NCI-H748 treated with DMSO at 0.1 percent for 48 hours (cell line): ENCODE results near the gene GMDS.

Experiments
- DNase-seq: peaks from one replicate; lab custom pipeline; 2025; lab: John Stamatoyannopoulos, UW

GMDS gene

DNA sequence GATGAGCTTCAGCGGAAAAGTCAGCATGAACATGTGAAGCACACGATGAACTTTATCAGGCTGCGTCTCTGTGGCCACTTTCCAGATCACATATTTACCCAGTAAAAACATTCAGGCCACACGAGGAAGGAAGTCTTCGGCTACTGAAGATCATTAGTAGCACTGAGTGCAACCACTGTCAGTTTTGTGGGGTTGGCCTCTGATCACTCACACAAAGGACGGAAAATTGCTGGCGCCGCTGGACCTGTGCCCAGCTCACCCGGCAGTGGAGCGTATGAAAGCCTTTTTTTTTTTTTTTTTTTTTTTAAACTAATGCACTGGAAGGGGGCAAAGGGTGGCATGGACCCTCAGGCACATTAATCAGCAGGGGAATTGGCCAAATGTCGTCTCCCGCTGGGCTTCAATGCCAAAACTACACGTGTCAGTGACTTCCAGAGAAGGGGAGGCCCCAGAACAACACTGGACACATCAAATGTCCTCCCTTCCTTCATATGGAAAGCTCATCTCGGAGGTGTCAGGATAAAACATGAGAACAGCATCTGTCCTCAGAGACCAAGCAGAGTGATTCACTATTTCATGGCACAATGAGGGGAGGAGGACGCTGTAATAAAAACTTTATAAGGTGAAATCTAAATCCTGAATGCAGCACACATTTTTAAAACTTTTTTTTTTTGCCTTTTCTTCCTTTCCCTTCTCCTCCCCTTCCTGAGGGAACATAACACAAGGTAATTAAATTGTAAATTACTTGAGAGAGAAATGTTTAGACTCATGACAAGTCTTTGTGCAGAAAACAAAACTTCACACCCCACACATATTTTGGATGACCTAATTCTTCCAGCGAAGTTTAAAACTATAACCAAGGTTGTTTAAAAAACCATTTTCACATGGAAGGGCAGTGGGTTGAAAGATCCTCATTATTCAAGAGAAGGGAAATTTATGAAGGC lies 412.3 kb downstream of the GMDS start:
- peak; percentile 85 for DNase-seq

DNA sequence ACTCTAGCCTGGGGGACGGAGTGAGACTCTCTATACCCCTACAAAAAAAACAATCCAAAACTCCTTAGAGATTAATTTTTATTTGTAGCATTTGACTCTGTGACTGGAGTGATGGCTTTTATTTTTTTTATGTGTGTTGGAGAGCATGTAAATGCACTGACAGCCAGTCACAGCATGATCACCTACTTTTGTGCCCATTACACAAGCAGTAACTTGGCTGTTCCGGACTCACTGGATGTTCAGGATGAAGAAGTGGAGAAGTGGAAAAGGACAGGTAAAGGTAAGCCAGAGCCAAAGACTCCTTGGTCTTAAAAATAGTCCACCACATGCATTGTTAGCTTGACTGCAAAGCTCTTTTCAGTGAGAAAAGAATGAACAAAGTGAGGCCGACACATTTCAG lies 413.0 kb downstream of the GMDS start:
- no peak for DNase-seq

DNA sequence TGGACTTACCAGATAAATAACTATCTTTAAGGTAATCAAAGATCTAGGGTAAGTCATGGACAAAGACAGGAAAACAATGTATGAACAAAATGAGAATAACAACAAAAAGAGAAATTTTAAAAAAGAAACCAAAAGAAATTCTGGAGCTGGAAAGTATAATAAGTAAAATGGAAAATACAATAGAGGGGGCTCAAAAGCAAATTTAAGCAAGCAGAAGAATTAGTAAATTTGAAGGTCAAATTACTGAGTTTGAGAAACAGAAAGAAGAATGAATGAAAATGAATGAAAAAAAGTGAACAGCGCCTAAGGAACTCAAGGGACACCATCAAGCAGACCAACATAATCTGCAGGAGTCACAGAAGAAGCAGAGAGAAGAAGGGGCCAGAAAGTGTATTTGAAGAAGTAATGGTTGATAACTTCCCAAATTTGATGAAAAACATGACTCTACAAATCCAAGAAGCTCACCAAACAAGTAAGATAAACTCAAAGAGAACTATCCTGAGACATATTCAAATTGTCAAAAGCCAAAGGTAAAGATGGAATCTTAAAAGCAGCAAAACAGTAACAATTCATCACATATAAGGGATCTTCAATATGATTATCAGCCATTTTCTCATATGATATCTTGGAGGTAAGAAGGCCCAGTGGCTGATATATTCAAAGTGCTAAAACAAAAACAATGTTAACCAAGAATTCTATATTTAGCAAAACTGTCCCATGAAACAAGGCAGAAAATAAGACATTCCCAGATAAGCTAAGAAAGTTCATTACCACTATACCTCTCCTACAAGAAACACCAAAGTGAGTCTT lies 417.2 kb downstream of the GMDS start:
- no peak for DNase-seq

- no peak for DNase-seq
Measured at GRCh38 chr6:1825926-1826325, 419.5 kb downstream of the GMDS start.

- no peak for DNase-seq
Measured at GRCh38 chr6:1825277-1825676, 420.1 kb downstream of the GMDS start.

GRCh38 chr6:1821513-1822183 lies 423.8 kb downstream of the GMDS start:
- peak; percentile 79 for DNase-seq

GRCh38 chr6:1821164-1821512 lies 424.3 kb downstream of the GMDS start:
- DNase-seq: no peak

GRCh38 chr6:1820714-1821113 lies 424.7 kb downstream of the GMDS start:
- no peak for DNase-seq

- no peak for DNase-seq
Measured at GRCh38 chr6:1820165-1820564, 425.2 kb downstream of the GMDS start.

DNA sequence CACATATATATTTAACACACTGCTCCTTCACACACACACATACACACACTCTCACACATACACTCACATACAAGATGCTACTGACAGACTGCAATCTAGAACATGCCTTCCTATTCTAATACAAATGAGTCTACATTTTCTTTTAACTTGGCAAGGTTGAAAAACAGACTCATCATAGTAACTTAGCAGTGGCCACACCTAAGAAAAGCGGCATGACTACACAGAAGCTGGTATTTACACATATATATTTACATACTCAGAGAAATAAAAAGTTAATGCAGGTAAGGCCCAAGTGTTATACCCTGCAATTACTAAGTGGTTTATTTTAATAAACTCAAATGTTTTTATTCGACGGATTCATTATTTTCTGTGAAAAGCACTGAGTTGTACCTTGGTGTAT lies 426.4 kb downstream of the GMDS start:
- DNase-seq: no peak

DNA sequence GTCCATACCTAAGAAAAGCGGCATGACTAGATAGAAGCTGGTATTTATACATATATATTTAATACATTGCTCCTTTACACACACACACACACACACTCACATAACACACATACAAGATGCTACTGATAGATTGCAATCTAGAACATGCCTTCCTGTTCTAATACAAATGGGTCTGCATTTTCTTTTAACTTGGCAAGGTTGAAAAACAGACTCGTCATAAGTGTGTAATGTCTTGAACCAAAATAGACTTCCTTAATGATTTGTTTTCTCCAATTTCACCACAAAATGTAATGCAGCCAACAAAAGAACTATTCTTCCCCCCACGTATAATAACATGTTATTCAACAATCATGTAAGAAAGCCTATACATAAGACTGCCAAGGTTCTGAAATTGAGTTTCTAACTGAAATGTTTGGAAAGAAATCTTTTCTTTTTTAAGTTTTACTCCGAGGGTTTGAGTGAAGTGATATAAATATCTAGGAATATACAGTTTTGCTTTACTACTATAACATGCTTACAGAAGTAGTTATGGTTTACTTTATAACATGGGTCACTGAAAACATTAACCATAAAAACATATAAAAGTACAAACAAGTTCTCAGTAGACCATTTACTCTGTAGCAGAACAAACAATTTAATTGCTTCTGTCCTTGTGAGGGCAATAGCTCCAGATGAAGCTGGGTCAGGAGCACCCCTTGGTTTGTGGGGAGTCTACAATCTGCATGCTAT lies 428.2 kb downstream of the GMDS start:
- DNase-seq: no peak

DNA sequence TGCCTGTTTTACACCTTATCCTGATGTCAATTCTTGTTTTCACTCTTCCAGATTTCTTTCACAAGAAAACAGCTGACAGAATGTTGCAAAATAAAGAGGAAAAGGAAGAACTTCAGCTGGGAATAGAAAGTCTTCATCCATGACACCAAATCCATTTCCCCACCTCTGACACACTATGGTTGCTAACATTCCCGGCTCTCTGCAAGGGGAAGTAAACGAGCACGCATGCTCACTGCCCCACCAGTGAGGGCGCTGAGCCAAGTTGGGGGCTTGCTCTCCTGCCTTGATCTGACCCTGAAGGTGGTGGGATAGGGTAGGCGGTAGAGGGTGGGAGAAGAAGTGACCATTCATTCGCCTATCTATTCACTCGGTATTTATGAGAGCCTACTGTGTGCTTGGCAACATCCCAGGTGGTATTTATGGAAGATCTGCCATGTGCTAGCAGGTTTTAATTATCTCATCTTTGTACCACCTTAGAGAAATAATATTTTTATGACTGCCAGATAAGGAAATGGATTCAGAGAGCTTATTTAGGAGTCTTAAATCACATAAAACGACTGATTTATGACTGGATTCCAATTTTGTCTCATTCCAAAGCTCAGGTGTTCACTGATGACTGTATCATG lies 429.5 kb downstream of the GMDS start:
- DNase-seq: no peak

DNA sequence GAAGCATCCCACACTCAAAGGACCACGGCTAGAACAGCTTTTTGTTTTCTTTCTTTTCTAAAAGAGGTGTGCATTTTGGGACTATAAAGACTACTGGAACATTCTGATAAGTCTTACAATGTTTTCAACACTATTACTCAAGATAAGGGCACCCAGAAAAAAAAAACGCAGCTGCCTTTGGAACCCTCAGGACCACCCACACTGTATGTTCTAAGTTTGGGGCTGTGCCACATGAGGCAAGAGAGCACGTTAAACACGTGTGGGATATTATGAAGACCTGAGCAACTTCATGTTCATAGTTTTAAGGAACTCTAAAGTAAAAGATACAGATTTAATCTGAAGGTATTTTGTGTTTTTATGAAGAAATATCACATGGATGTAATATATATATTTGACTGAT lies 431.1 kb downstream of the GMDS start:
- no peak for DNase-seq

GRCh38 chr6:1812487-1812886 lies 432.9 kb downstream of the GMDS start:
- no peak for DNase-seq

GRCh38 chr6:1812034-1812433 lies 433.4 kb downstream of the GMDS start:
- no peak for DNase-seq

DNA sequence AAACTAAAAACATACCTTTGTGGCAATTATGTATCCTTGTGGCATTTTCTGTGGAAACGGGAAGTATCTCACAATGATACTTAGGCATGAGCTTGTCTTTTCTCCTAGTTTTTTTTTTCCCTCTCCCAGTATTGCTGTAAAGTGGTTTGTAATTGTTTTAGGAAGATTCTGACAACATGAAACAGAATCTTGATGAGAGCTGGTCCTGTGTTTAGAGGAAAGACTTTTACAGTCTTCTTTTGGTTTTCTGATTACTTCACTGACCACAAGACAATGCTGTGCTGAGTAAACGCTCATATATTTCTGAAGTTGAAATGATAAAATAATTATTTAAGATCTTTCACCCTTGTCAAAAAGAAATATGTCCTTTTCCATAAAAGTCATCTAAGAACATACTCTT lies 434.5 kb downstream of the GMDS start:
- DNase-seq: no peak

DNA sequence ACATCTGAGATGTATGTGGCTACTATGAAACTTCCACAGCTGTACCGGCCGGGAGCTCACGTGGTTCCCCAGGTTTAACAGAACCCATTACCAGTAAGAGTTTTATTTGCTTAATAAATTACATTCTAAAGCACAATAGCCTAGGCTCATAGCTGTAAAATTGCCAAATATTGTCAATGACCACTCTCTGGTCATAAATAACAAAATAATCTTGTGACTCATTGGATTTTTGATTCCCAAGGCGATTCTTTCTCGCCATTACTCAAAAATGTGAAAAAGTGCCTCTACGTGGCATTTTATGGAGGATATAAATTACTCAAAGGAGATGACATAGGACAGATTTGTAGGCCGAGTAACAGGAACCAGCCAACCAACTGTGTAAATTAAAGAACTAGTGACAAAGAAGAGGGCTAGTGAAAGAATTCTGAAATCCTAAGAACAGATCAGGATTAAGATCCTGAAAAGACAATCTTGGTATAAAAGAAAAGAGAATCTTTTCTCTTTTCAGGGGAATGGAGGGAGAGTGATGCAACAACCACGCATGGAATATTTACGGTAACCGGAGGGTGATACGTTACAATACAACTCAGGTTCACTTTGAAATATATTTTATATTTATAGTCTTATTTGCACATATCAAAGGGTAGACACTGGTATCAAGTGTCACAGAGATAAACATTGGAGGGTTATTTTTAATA lies 436.0 kb downstream of the GMDS start:
- no peak for DNase-seq

DNA sequence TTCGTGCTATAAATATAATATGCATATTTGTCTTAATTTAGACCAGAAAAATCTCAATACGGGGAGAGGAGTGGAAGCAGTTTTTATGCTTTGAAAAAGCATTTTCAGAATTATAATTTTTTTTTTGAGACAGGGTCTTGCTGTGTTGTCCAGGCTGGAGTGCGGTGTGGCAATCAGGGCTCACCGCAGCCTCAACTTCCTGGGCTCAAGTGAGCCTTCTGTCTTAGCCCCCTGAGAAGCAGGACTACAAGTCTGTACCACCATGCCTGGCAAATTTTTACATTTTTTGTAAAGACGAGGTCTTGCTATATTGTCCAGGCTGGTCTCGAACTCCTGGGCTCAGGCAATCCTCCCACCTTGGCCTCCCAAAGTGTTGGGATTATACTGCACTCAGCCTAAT lies 438.5 kb downstream of the GMDS start:
- DNase-seq: no peak

DNA sequence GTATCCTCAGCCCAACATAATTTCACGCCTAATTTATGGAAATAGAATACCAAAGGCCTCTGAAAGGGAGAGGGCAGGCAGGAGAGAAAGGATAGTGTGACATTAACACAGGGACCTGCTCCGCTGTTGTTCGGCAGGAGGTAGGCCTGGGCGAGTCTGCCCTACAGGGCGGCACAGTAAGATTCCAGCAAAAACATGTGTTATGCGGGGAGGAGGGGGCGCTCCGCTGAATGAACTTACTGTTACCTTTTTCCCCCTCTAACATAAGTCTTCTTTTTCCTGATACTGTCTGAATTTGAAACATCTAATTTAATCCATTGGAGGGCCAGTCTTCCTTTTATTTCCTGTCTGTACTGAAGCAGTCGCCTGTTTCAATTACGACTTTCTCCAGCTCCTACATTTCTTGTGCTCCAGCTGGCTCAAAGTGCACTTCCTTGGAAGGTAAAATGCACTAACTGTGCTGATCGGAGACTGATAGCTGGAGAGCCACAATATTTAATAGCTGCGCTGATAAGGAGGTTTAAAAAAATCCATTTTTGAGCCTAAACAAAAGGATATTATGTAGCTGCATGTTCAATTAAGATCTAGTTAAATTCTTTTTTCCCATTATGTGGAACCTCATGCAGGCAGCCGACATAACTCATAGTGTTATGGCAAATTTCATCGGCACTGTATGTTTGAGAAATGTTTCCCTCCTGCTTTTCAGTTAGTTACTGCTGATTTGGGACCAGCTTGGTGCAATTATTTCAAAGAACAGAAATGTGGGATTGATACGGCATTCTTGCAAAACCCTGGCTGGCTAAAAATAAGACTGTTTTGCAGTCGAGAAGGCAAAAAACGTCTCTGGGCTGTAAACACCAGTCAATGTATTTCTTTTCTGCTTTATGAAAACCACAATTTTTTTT lies 442.7 kb downstream of the GMDS start:
- DNase-seq: no peak

- DNase-seq: no peak
Measured at GRCh38 chr6:1801401-1801800, 444.0 kb downstream of the GMDS start.
